GM21447 (cell line): ENCODE data around the gene TTC7B.

Experiments used
- ATAC-seq: cut with Tn5 transposase; IDR thresholded peaks from one replicate; pipeline ENCODE4 v1.9.1; 2021; ENCODE audit not compliant: unreplicated experiment

TTC7B gene

GRCh38 chr14:90580377-90581335, 235.6 kb downstream of the TTC7B start:
- no peak for ATAC-seq

GRCh38 chr14:90579816-90580215, 236.4 kb downstream of the TTC7B start:
- no peak for ATAC-seq

GRCh38 chr14:90579088-90579487, 237.1 kb downstream of the TTC7B start:
- no peak for ATAC-seq

- no peak for ATAC-seq
Observed at GRCh38 chr14:90578283-90578985, 237.8 kb downstream of the TTC7B start.

GRCh38 chr14:90577661-90578282, 238.5 kb downstream of the TTC7B start:
- ATAC-seq, result no peak

- ATAC-seq, result no peak
Observed at GRCh38 chr14:90576981-90577660, 239.1 kb downstream of the TTC7B start.

- ATAC-seq, result no peak
Observed at GRCh38 chr14:90576581-90576980, 239.6 kb downstream of the TTC7B start.

GRCh38 chr14:90575781-90576180, 240.4 kb downstream of the TTC7B start:
- no peak for ATAC-seq

GRCh38 chr14:90575336-90575735, 240.9 kb downstream of the TTC7B start:
- no peak for ATAC-seq

GRCh38 chr14:90574188-90575131, 241.8 kb downstream of the TTC7B start:
- no peak for ATAC-seq

- ATAC-seq, result no peak
Observed at GRCh38 chr14:90573385-90574105, 242.7 kb downstream of the TTC7B start.

- no peak for ATAC-seq
Observed at GRCh38 chr14:90572441-90573150, 243.6 kb downstream of the TTC7B start.

- no peak for ATAC-seq
Observed at GRCh38 chr14:90571149-90571947, 244.9 kb downstream of the TTC7B start.

GRCh38 chr14:90570461-90570860, 245.8 kb downstream of the TTC7B start:
- ATAC-seq, result no peak

- no peak for ATAC-seq
Observed at GRCh38 chr14:90569606-90570387, 246.4 kb downstream of the TTC7B start.

- no peak for ATAC-seq
Observed at GRCh38 chr14:90569201-90569600, 247.0 kb downstream of the TTC7B start.

- ATAC-seq, result no peak
Observed at GRCh38 chr14:90568405-90568804, 247.8 kb downstream of the TTC7B start.
